SK-N-SH (cell line): ENCODE data around the gene SMPD3. TPM values are rescaled to one million over a fixed set of nuclear protein-coding genes. Genes with fewer than 3 reads are reported as not detected.

Experiments
- CTCF ChIA-PET: fragments of 300-600, 350-600 bp; formaldehyde crosslinking; extraction: SDS; loops from one replicate; lab custom pipeline; 2021; lab: Yijun Ruan, JAX
- POLR2A ChIA-PET: fragments of 350-600 bp; sonication (Branson Sonifier 250); formaldehyde crosslinking; extraction: SDS; loops from one replicate; lab custom pipeline; 2020; ENCODE audit warnings: antibody characterized with exemption, inconsistent platforms; lab: Yijun Ruan, JAX
- DNase-seq: peaks from one replicate; pipeline ENCODE4 v3.0.0; 2012
- H2AFZ ChIP-seq: fragments of 200-600 bp; sonication (generic); 2 replicates; pipeline ENCODE4 v1.8.1; 2016; ENCODE audit warnings: antibody characterized with exemption, mild to moderate bottlenecking, low read depth
- H3F3A ChIP-seq: fragments of 200-600 bp; sonication (generic); replicated peaks from 2 replicates; pipeline ENCODE3; 2016; ENCODE audit warnings: antibody characterized with exemption, mild to moderate bottlenecking; ENCODE audit not compliant: insufficient read depth
- H3K27ac ChIP-seq, 2 experiments: fragments of 200-500 bp in 1 of 2; fragments of 200-600 bp in 1 of 2; sonication (Bioruptor generic) in 1 of 2; sonication (generic), shearing (Covaris generic) in 1 of 2; 2 replicates each; pipeline versions ENCODE4 v1.5.1 to v1.6.1; 2014 to 2016; ENCODE audit warnings: low read depth in 2 of 2, inconsistent platforms in 1 of 2, low read length in 1 of 2, mild to moderate bottlenecking in 1 of 2, mixed read lengths in 1 of 2
- H3K27me3 ChIP-seq: fragments of 200-600 bp; sonication (generic), shearing (Covaris generic); 2 replicates; pipeline ENCODE4 v1.6.1; 2016; ENCODE audit warnings: mixed run types; ENCODE audit not compliant: insufficient read depth
- H3K36me3 ChIP-seq, 2 experiments: fragments of 200-500 bp in 1 of 2; fragments of 200-600 bp in 1 of 2; sonication (Bioruptor generic) in 1 of 2; sonication (generic) in 1 of 2; replicated peaks in 1 of 2; 2 replicates each; pipeline versions ENCODE3 to v1.5.1; 2014 to 2016; ENCODE audit warnings: low read length in 1 of 2, mild to moderate bottlenecking in 1 of 2; ENCODE audit not compliant: insufficient read depth in 2 of 2, control insufficient read depth in 1 of 2
- H3K4me1 ChIP-seq, 2 experiments: fragments of 200-500 bp in 1 of 2; fragments of 200-600 bp in 1 of 2; sonication (Bioruptor generic) in 1 of 2; sonication (generic), shearing (Covaris generic) in 1 of 2; 2 replicates each; pipeline versions ENCODE4 v1.5.1 to v1.6.1; 2014 to 2016; ENCODE audit warnings: low read depth in 1 of 2, low read length in 1 of 2, mixed run types in 1 of 2; ENCODE audit not compliant: insufficient read depth in 2 of 2, control insufficient read depth in 1 of 2
- H3K4me2 ChIP-seq: fragments of 200-600 bp; sonication (generic), shearing (Covaris generic); 2 replicates; pipeline ENCODE4 v1.6.1; 2017; ENCODE audit warnings: mixed run types
- H3K4me3 ChIP-seq, 2 experiments: fragments of 200-500 bp in 1 of 2; fragments of 200-600 bp in 1 of 2; sonication (Bioruptor generic) in 1 of 2; sonication (generic), shearing (Covaris generic) in 1 of 2; 2 replicates each; pipeline versions ENCODE4 v1.5.1 to v1.8.1; 2014 to 2016; ENCODE audit warnings: low read depth in 2 of 2, inconsistent platforms in 1 of 2, low read length in 1 of 2, mild to moderate bottlenecking in 1 of 2, mixed read lengths in 1 of 2, moderate library complexity in 1 of 2
- H3K79me2 ChIP-seq: fragments of 200-600 bp; sonication (generic); 2 replicates; pipeline ENCODE4 v1.8.1; 2017; ENCODE audit warnings: mild to moderate bottlenecking; ENCODE audit not compliant: insufficient read depth
- H3K9ac ChIP-seq: fragments of 200-600 bp; sonication (generic); 2 replicates; pipeline ENCODE4 v1.6.1; 2017; ENCODE audit warnings: mixed run types
- H3K9me2 ChIP-seq: fragments of 200-600 bp; sonication (generic); 2 replicates; pipeline ENCODE4 v1.6.1; 2017; ENCODE audit warnings: mixed run types
- H3K9me3 ChIP-seq: fragments of 200-600 bp; sonication (generic); 2 replicates; pipeline ENCODE4 v1.6.1; 2017; ENCODE audit warnings: mixed run types, mild to moderate bottlenecking, moderate library complexity
- H4K20me1 ChIP-seq: fragments of 200-600 bp; sonication (generic); 2 replicates; pipeline ENCODE4 v1.6.1; 2017; ENCODE audit warnings: mild to moderate bottlenecking, mixed run types; ENCODE audit not compliant: insufficient read depth
- CTCF ChIP-seq: fragments of 200-600 bp; sonication (generic); IDR thresholded peaks from 2 replicates; pipeline ENCODE4 v1.6.1; 2017; ENCODE audit warnings: antibody characterized with exemption, mild to moderate bottlenecking, moderate library complexity
- JUND ChIP-seq: IDR thresholded peaks from 2 replicates; pipeline ENCODE4 v1.4.0; 2012
- MEF2A ChIP-seq: IDR thresholded peaks from 2 replicates; pipeline ENCODE4 v1.4.0; 2012; ENCODE audit warnings: low read depth, borderline replicate concordance
- MXI1 ChIP-seq: IDR thresholded peaks from 2 replicates; pipeline ENCODE4 v1.6.1; 2012; ENCODE audit warnings: mild to moderate bottlenecking, low read depth, low read length, improper control_type of control experiment
- PBX3 ChIP-seq: IDR thresholded peaks from 2 replicates; pipeline ENCODE4; 2012
- RAD21 ChIP-seq: IDR thresholded peaks from 2 replicates; pipeline ENCODE4 v1.6.1; 2012; ENCODE audit warnings: mild to moderate bottlenecking, low read length
- RXRA ChIP-seq: IDR thresholded peaks from 2 replicates; pipeline ENCODE4 v1.4.0; 2012; ENCODE audit warnings: low read depth, mild to moderate bottlenecking, borderline replicate concordance
- SMC3 ChIP-seq: IDR thresholded peaks from 2 replicates; pipeline ENCODE4 v1.6.1; 2012; ENCODE audit warnings: low read depth, low read length, improper control_type of control experiment
- USF1 ChIP-seq: IDR thresholded peaks from 2 replicates; pipeline ENCODE4 v1.4.0; 2012; ENCODE audit warnings: low read depth, borderline replicate concordance
- WGBS: methylation state at CpG from one replicate; pipeline ENCODE4 v1.1.6; 2017; ENCODE audit warnings: low lambda C conversion rate; 5-methylcytosine and 5-hydroxymethylcytosine counted together
- polyA plus RNA-seq, 3 experiments: library from polyadenylated mRNA; depleted of rRNA; stranded (reverse); fragments of >200 nt; gene quantifications; 2 replicates each; pipeline ENCODE4 v1.2.3, GENCODE V29; 2012

Gene SMPD3
- polyA plus RNA-seq, 1 of the 3 experiments (the other 2 are of a cell fraction) = 0.38 TPM

- H3K27me3 ChIP-seq = no peaks in the 10 kb centered on the region
- H3K4me2 ChIP-seq = no peak overlapping the region
- H3K9me3 ChIP-seq = no peaks in the 10 kb centered on the region
- no peak overlapping the region for H2AFZ ChIP-seq
- no peak overlapping the region; a peak in 1 of 4 replicates for H3K4me3 ChIP-seq
- no peaks in the 10 kb centered on the region for H4K20me1 ChIP-seq
- no peaks in the 10 kb centered on the region for H3K79me2 ChIP-seq
- ChIA-PET CTCF (interaction anchor here (0.6 to 20.3 kb wide), 46 partner anchors 8 to 808 kb away, joined by 3 to 355 read pairs (median 5); partner anchors contain the start of genes PRMT7, SLC7A6, SLC7A6OS and SMPD3), POLR2A (interaction anchor here (0.6 to 1.2 kb wide), 2 partner anchors 17 to 192 kb away, joined by 3 to 4 read pairs; partner anchors contain the start of genes PRMT7 and SLC7A6OS)
- peak; percentile 86 for DNase-seq
- peaks cover 0 to 17% of the 10 kb centered on the region in 2 experiments; a peak in 1 of 4 replicates for H3K4me1 ChIP-seq
- H3K36me3 ChIP-seq = peaks cover 12 to 25% of the 10 kb centered on the region in 2 experiments
- WGBS = 50% methylated on average over 12 of the region's 13 CpGs
- no peak overlapping the region for H3K9ac ChIP-seq
- no peak overlapping the region for H3K27ac ChIP-seq
- H3K9me2 ChIP-seq = no peaks in the 10 kb centered on the region
- H3F3A ChIP-seq = no peaks in the 10 kb centered on the region
- TF ChIP-seq RAD21 (peak; percentile 91), MXI1 (peak; percentile 53; the same call in 1 of the 2 replicates), USF1 (no peak), RXRA (no peak), SMC3 (peak; percentile 72), MEF2A (no peak), CTCF (peak; percentile 85), PBX3 (no peak), JUND (no peak)
Observed at GRCh38 chr16:68328151-68328859, 120.0 kb downstream of the SMPD3 start.

GRCh38 chr16:68324780-68325357 is 123.4 kb downstream of the SMPD3 start:
- Histone ChIP-seq H3K9me3 (no peaks in the 10 kb centered on the region), H3K79me2 (no peaks in the 10 kb centered on the region), H3K4me3 (no peak overlapping the region), H3K9ac (no peak overlapping the region), H3K4me1 (peaks cover 0 to 7% of the 10 kb centered on the region in 2 experiments; a peak in 1 of 4 replicates), H3K27me3 (no peaks in the 10 kb centered on the region), H4K20me1 (no peaks in the 10 kb centered on the region), H2AFZ (no peak overlapping the region), H3K4me2 (no peak overlapping the region), H3K27ac (no peak overlapping the region), H3K36me3 (peaks cover 17 to 31% of the 10 kb centered on the region in 2 experiments), H3F3A (no peaks in the 10 kb centered on the region), H3K9me2 (no peaks in the 10 kb centered on the region)
- no peak for DNase-seq
- 90% methylated on average over 8 of the region's 8 CpGs for WGBS
- POLR2A ChIA-PET = no interaction called here
- CTCF ChIA-PET = interaction anchor here (20.3 kb wide), 1 partner anchor 61 kb away, joined by 355 read pairs; the partner anchor contains the start of gene SLC7A6
- TF ChIP-seq PBX3 = no peak
